GM23338 (cell line): ENCODE data around the gene AP1G2.

Source experiments
- CREB1 ChIP-seq: fragments of 250-450 bp; sonication (Bioruptor Pico); IDR thresholded peaks from 2 replicates; pipeline ENCODE4 v1.5.0; 2020; ENCODE audit warnings: low read depth, mild to moderate bottlenecking, moderate library complexity
- EZH2 ChIP-seq: fragments of 200-600 bp; sonication (generic); IDR thresholded peaks from one replicate; pipeline ENCODE4 v1.8.0; 2017; ENCODE audit warnings: antibody characterized with exemption, mild to moderate bottlenecking, low read depth; ENCODE audit not compliant: unreplicated experiment
- EZH2phosphoT487 ChIP-seq: fragments of 200-600 bp; sonication (generic); IDR thresholded peaks from one replicate; pipeline ENCODE4 v1.8.1; 2018; ENCODE audit warnings: antibody characterized with exemption; ENCODE audit not compliant: unreplicated experiment
- JUNB ChIP-seq: IDR thresholded peaks from one replicate; pipeline ENCODE4 v1.6.1; 2016; ENCODE audit warnings: antibody characterized with exemption; ENCODE audit not compliant: unreplicated experiment
- NANOG ChIP-seq: IDR thresholded peaks from 2 replicates; pipeline ENCODE4 v1.6.1; 2016; ENCODE audit warnings: antibody characterized with exemption, borderline replicate concordance
- POLR2AphosphoS5 ChIP-seq: IDR thresholded peaks from 2 replicates; pipeline ENCODE4 v1.6.1; 2016; ENCODE audit warnings: antibody characterized with exemption, low read depth
- STAT1 ChIP-seq: IDR thresholded peaks from one replicate; pipeline ENCODE4 v1.6.1; 2016; ENCODE audit warnings: antibody characterized with exemption; ENCODE audit not compliant: unreplicated experiment
- ZNF114 ChIP-seq: fragments of 250-450 bp; sonication (Bioruptor Pico); IDR thresholded peaks from 2 replicates; pipeline ENCODE4 v1.5.0; 2020; ENCODE audit warnings: mild to moderate bottlenecking, moderate library complexity
- ZNF331 ChIP-seq: fragments of 250-450 bp; sonication (Bioruptor Pico); IDR thresholded peaks from 2 replicates; pipeline ENCODE4 v1.5.0; 2020; ENCODE audit warnings: low read depth, mild to moderate bottlenecking, moderate library complexity
- TF ChIP-seq, protein P1 (sequence below), 2 experiments: fragments of 200-600 bp in 1 of 2; sonication (generic) in 1 of 2; conservative IDR thresholded peaks; 2 replicates each; pipeline versions ENCODE4 v1.5.1 to v1.6.1; 2016 to 2017; ENCODE audit warnings: antibody characterized with exemption in 2 of 2, low read depth in 2 of 2, mild to moderate bottlenecking in 2 of 2, moderate library complexity in 1 of 2
- TF ChIP-seq, protein P2 (sequence below): IDR thresholded peaks from one replicate; pipeline ENCODE4 v1.6.1; 2018; ENCODE audit warnings: antibody characterized with exemption; ENCODE audit not compliant: unreplicated experiment
- TF ChIP-seq, protein P3 (sequence below): IDR thresholded peaks from 2 replicates; pipeline ENCODE4 v1.6.1; 2016; ENCODE audit warnings: antibody characterized with exemption

DNA sequence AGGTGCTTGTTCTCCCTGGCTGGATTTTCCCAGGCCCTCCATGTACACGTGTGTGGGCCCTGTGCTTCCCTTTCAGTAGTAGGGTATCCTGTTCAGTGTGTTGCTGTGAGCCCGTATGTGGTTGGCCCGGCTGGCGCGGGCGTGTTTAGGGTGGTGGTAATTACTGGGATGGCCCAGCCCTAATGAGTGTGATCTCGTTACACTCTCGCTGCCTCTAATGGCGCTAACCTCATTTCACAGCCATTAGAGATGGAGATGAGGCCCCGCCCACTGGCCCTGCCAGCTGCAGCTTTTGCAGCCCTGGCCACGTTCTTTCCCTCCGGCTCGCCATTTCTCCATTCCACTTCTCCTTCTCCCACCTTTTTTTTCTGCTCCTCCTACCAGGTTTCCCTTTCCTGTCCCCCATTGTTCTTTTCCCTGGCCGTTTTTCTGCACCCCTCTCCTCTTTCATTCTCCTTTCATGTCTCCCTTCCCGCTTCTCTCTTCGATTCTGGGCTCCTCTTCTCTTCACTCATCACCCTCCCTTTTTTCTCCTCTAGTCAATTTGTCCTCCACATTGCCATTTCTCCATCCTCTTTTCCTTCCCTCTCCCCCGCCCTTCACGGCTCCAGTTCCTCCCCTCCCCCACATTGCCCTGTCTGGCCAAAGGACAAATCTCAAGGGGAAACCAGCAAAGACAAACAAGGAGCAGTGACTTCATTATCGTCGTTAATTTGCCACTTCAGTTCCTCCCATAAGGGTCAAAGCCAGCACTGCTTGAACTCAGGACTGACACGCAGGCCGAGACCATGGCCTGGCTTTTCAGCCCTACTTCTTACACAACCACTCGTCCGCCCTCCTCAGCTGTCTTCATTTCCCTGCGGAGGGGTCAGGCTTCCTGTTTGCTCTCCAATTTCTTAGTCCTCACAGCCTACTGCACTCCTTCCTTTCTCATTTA, 22.8 kb downstream of the AP1G2 start:
- TF ChIP-seq, protein P1, sequence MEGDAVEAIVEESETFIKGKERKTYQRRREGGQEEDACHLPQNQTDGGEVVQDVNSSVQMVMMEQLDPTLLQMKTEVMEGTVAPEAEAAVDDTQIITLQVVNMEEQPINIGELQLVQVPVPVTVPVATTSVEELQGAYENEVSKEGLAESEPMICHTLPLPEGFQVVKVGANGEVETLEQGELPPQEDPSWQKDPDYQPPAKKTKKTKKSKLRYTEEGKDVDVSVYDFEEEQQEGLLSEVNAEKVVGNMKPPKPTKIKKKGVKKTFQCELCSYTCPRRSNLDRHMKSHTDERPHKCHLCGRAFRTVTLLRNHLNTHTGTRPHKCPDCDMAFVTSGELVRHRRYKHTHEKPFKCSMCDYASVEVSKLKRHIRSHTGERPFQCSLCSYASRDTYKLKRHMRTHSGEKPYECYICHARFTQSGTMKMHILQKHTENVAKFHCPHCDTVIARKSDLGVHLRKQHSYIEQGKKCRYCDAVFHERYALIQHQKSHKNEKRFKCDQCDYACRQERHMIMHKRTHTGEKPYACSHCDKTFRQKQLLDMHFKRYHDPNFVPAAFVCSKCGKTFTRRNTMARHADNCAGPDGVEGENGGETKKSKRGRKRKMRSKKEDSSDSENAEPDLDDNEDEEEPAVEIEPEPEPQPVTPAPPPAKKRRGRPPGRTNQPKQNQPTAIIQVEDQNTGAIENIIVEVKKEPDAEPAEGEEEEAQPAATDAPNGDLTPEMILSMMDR (conservative IDR thresholded peaks at IDR 0.05; ENCODE audit: low read depth in 2 of 2) = no peak
- no peak for TF ChIP-seq EZH2
- peak; percentile 38 for TF ChIP-seq POLR2AphosphoS5
- TF ChIP-seq, protein P2, sequence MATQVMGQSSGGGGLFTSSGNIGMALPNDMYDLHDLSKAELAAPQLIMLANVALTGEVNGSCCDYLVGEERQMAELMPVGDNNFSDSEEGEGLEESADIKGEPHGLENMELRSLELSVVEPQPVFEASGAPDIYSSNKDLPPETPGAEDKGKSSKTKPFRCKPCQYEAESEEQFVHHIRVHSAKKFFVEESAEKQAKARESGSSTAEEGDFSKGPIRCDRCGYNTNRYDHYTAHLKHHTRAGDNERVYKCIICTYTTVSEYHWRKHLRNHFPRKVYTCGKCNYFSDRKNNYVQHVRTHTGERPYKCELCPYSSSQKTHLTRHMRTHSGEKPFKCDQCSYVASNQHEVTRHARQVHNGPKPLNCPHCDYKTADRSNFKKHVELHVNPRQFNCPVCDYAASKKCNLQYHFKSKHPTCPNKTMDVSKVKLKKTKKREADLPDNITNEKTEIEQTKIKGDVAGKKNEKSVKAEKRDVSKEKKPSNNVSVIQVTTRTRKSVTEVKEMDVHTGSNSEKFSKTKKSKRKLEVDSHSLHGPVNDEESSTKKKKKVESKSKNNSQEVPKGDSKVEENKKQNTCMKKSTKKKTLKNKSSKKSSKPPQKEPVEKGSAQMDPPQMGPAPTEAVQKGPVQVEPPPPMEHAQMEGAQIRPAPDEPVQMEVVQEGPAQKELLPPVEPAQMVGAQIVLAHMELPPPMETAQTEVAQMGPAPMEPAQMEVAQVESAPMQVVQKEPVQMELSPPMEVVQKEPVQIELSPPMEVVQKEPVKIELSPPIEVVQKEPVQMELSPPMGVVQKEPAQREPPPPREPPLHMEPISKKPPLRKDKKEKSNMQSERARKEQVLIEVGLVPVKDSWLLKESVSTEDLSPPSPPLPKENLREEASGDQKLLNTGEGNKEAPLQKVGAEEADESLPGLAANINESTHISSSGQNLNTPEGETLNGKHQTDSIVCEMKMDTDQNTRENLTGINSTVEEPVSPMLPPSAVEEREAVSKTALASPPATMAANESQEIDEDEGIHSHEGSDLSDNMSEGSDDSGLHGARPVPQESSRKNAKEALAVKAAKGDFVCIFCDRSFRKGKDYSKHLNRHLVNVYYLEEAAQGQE = no peak
- no peak for TF ChIP-seq JUNB
- no peak for TF ChIP-seq EZH2phosphoT487
- TF ChIP-seq CREB1 (CRISPR knock-in tag) = no peak
- TF ChIP-seq ZNF331 (CRISPR knock-in tag) = no peak
- TF ChIP-seq, protein P3, sequence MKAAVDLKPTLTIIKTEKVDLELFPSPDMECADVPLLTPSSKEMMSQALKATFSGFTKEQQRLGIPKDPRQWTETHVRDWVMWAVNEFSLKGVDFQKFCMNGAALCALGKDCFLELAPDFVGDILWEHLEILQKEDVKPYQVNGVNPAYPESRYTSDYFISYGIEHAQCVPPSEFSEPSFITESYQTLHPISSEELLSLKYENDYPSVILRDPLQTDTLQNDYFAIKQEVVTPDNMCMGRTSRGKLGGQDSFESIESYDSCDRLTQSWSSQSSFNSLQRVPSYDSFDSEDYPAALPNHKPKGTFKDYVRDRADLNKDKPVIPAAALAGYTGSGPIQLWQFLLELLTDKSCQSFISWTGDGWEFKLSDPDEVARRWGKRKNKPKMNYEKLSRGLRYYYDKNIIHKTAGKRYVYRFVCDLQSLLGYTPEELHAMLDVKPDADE = no peak
- TF ChIP-seq ZNF114 (CRISPR knock-in tag) = no peak
- no peak for TF ChIP-seq STAT1
- TF ChIP-seq NANOG = no peak
